Ovary (tissue), 9 donors: ENCODE results near the gene TLR2. TPM values are rescaled to one million over a fixed set of nuclear protein-coding genes. Genes with fewer than 3 reads are reported as not detected.

Experiments
- DNase-seq, 5 donors: peaks; one replicate each; pipeline ENCODE4 v3.0.0-alpha.2; 2019 to 2020
- H3K27ac ChIP-seq, 2 donors: fragments of 200-600 bp; one replicate each; pipeline versions ENCODE4 v1.5.1 to v1.8.0; 2019 to 2022
- H3K27me3 ChIP-seq: fragments of 200-600 bp; one replicate; pipeline ENCODE4 v1.8.0; 2022
- H3K36me3 ChIP-seq: fragments of 200-600 bp; sonication (generic); one replicate; pipeline ENCODE4 v1.5.1; 2019
- H3K4me1 ChIP-seq: one replicate; pipeline ENCODE4 v1.8.1; 2013; ENCODE audit warnings: mild to moderate bottlenecking, moderate library complexity; ENCODE audit not compliant: insufficient read depth
- H3K4me3 ChIP-seq: fragments of 200-600 bp; sonication (generic); one replicate; pipeline ENCODE4 v1.5.1; 2017
- H3K9me3 ChIP-seq, 2 donors: fragments of 200-600 bp in 1 of 2; sonication (generic) in 1 of 2; one replicate each; pipeline versions ENCODE4 v1.5.1 to v1.8.1; 2013 to 2019; ENCODE audit warnings: mild to moderate bottlenecking in 1 of 2, moderate library complexity in 1 of 2
- CTCF ChIP-seq, 3 donors: fragments of 450-650 bp in 2 of 3; fragments of 200-600 bp in 1 of 3; IDR thresholded peaks; one replicate each; pipeline versions ENCODE4 v1.5.1 to v1.8.0; 2016 to 2022; ENCODE audit warnings: antibody characterized with exemption in 3 of 3, mild to moderate bottlenecking in 1 of 3
- EP300 ChIP-seq: sonication (generic); formaldehyde crosslinking; IDR thresholded peaks from one replicate; pipeline ENCODE4 v1.6.1; 2017; ENCODE audit warnings: antibody characterized with exemption
- POLR2A ChIP-seq: fragments of 450-650 bp; IDR thresholded peaks from one replicate; pipeline ENCODE4 v1.6.1; 2017; ENCODE audit warnings: antibody characterized with exemption, mild to moderate bottlenecking, moderate library complexity
- WGBS, 3 donors: extraction: QIAGEN DNeasy Blood & Tissue Kit in 1 of 3; methylation state at CpG; one replicate each; pipeline versions ENCODE4 v1.1.5 to v1.1.7; 2013 to 2017; 5-methylcytosine and 5-hydroxymethylcytosine counted together
- intact Hi-C, 4 donors: fragments of 100-400 bp; cut with DNase I; formaldehyde crosslinking; loops; one replicate each; pipeline versions ENCODE4 v1.11.0 to v1.15.1; 2022 to 2023
- polyA plus RNA-seq, 2 donors: library from polyadenylated mRNA; stranded (reverse); fragments of 200-250 nt in 1 of 2; fragments of 350-450 nt in 1 of 2; fragmentation: Illumina TruSeq in 1 of 2; extraction: RNeasy Lipid Tissue Mini Kit (QIAGEN cat#74804) in 1 of 2; gene quantifications; one replicate each; pipeline ENCODE4 v1.2.3, GENCODE V29; 2013 to 2014
- total RNA-seq, 7 donors: library from RNA; depleted of rRNA in 2 of 7; stranded (reverse); fragments of >200 nt in 2 of 7; fragmentation: NEBNext Ultra II Directional in 3 of 7; extraction: Animal tissue kit (Norgen Biotek cat#: 25700) in 3 of 7; gene quantifications; one replicate each; pipeline versions ENCODE4 v1.1.0 to v1.2.4, GENCODE V29; 2016 to 2023
- donor health status: DM: no; HTN: no; CAD: no; lungs with moderate emphysema.
- donor health status: DM: no; HTN: no; CAD: no.
- donor health status: Bipolar disorder and iron deficiency.
- donor health status: DM: yes; HTN: yes; CAD: no.
- donor health status: DM: no; HTN: no; CAD: no.
- donor health status: DM: yes; HTN: yes; CAD: no.

The TLR2 gene
- total and polyA plus RNA-seq, 9 donors = 2.0 to 17.9 (median 9.3) TPM

DNA sequence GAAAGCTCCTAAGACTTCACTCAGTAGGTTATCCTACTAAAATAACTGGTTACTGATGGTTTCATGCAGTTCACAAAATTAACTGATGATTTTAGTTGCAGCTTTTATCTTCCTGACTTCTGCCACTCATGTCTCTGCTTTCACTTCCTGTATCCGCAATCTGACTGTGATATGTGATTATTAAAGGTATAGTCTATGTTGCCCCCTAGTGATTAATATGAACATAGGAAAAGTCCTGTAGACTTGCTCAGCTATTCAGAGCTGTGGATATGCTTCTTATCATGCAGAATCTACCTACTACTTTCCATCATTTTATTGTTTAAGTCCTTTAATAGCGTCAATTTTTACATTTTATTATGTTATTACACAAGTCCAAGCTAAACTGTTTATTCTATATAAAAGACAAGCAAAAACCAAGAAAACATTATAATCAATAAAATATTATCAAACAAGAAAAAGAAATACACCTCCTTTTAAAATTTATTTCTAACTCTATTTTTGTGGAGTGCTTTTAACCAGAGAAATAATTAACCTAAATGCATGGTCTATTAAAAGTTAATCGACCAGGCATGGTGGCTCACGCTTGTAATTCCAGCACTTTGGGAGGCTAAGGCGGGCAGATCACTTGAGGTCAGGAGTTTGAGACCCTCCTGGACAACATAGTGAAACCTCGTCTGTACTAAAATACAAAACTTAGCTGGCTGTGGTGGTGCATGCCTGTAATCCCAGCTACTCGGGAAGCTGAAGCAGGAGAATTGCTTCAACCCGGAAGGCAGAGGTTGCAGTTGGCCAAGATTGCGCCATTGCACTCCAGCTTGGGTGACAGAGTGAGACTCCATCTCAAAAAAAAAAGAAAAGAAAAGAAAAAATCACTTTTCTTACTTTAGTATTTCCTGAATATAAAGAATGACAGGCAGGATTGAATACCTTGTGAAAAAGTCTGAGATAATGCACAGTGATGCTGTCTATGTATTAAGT lies 40.4 kb upstream of the TLR2 start:
- H3K27me3 ChIP-seq = no peaks in the 10 kb centered on the region
- H3K4me3 ChIP-seq = no peak overlapping the region
- WGBS, 3 donors = 81 to 87% (median 83%) methylated on average over 9 of the region's 9 CpGs
- H3K36me3 ChIP-seq = no peaks in the 10 kb centered on the region
- no peak for DNase-seq
- no peak overlapping the region for H3K27ac ChIP-seq
- no peaks in the 10 kb centered on the region for H3K4me1 ChIP-seq
- H3K9me3 ChIP-seq = no peaks in the 10 kb centered on the region
- intact Hi-C loops = no loop called here
- no peak for TF ChIP-seq CTCF (IDR thresholded peaks at IDR 0.05)
- no peak for TF ChIP-seq POLR2A
- TF ChIP-seq EP300 = no peak

DNA sequence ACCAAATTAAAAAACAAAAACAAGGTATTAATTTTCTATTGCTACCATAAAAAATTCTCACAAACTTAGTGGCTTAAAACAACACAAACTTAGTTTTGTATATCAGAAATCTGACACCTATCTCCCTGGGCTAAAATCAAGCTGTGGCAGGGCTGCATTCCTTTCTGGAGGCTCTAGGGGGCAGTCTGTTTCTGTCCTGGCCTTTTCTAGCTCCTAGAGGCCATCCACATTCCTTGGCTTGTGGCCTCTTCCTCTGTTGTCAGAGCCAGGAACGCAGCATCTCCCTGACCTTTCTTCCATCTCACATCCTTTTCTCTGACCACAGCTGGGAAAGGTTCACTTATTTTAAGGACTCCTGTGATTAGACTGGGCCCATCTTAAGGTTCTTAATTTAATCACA lies 38.9 kb upstream of the TLR2 start:
- no peaks in the 10 kb centered on the region for H3K4me1 ChIP-seq
- no peak overlapping the region for H3K27ac ChIP-seq
- H3K27me3 ChIP-seq = no peaks in the 10 kb centered on the region
- H3K36me3 ChIP-seq = no peaks in the 10 kb centered on the region
- no peak overlapping the region for H3K4me3 ChIP-seq
- intact Hi-C loops = no loop called here
- TF ChIP-seq CTCF (IDR thresholded peaks at IDR 0.05) = no peak
- no peak for TF ChIP-seq POLR2A
- no peak for TF ChIP-seq EP300
- no peak for DNase-seq
- no peaks in the 10 kb centered on the region for H3K9me3 ChIP-seq
- WGBS, 3 donors = 69 to 80% (median 77%) methylated on average over 1 of the region's 1 CpG

- DNase-seq = no peak
- Histone ChIP-seq H3K9me3 (no peaks in the 10 kb centered on the region), H3K27ac (no peak overlapping the region), H3K4me3 (no peak overlapping the region), H3K36me3 (no peaks in the 10 kb centered on the region), H3K4me1 (no peaks in the 10 kb centered on the region), H3K27me3 (no peaks in the 10 kb centered on the region)
- TF ChIP-seq POLR2A (no peak), CTCF (IDR thresholded peaks at IDR 0.05) (no peak), EP300 (no peak)
- intact Hi-C loops = no loop called here
- WGBS, 3 donors = 38 to 66% (median 45%) methylated on average over 1 of the region's 1 CpG
Measured at GRCh38 chr4:153646261-153646660, 37.8 kb upstream of the TLR2 start.

GRCh38 chr4:153646978-153647377 lies 37.1 kb upstream of the TLR2 start:
- intact Hi-C loops = no loop called here
- Histone ChIP-seq H3K9me3 (no peaks in the 10 kb centered on the region), H3K36me3 (no peaks in the 10 kb centered on the region), H3K27me3 (no peaks in the 10 kb centered on the region), H3K27ac (no peak overlapping the region), H3K4me3 (no peak overlapping the region), H3K4me1 (no peaks in the 10 kb centered on the region)
- DNase-seq = no peak
- WGBS, 3 donors = 94 to 100% (median 100%) methylated on average over 1 of the region's 1 CpG
- TF ChIP-seq POLR2A = no peak
- TF ChIP-seq CTCF (IDR thresholded peaks at IDR 0.05) = no peak
- no peak for TF ChIP-seq EP300
